Aorta (tissue), 5 donors: ENCODE measurements around the gene XPO5. TPM values are rescaled to one million over a fixed set of nuclear protein-coding genes. Genes with fewer than 3 reads are reported as not detected.

Experiments used
- ATAC-seq: fragments of 200-7000 bp; cut with Tn5 transposase; one replicate; pipeline ENCODE4 v1.9.1; 2022; ENCODE audit warnings: moderate library complexity; ENCODE audit not compliant: low FRiP score
- DNase-seq, 2 donors: peaks; one replicate each; pipeline ENCODE4 v3.0.0-alpha.2; 2020
- H3K27ac ChIP-seq, 2 donors: one replicate each; pipeline ENCODE4 v1.5.1; 2013; ENCODE audit warnings: low read length in 2 of 2, mild to moderate bottlenecking in 2 of 2, moderate library complexity in 2 of 2, control low read depth in 1 of 2, inconsistent platforms in 1 of 2, low read depth in 1 of 2
- H3K27me3 ChIP-seq, 2 donors: one replicate each; pipeline ENCODE4 v1.6.1; 2013; ENCODE audit warnings: control low read depth in 1 of 2, low read length in 1 of 2, mild to moderate bottlenecking in 1 of 2, moderate library complexity in 1 of 2; ENCODE audit not compliant: insufficient read depth in 2 of 2, control insufficient read depth in 1 of 2
- H3K36me3 ChIP-seq, 2 donors: one replicate each; pipeline ENCODE4 v1.6.1; 2013; ENCODE audit warnings: control low read depth in 1 of 2, low read length in 1 of 2, mild to moderate bottlenecking in 1 of 2; ENCODE audit not compliant: insufficient read depth in 2 of 2, control insufficient read depth in 1 of 2
- H3K4me1 ChIP-seq, 2 donors: one replicate each; pipeline ENCODE4 v1.6.1; 2013; ENCODE audit warnings: low read length in 2 of 2, control low read depth in 1 of 2, mild to moderate bottlenecking in 1 of 2, moderate library complexity in 1 of 2; ENCODE audit not compliant: insufficient read depth in 2 of 2, control insufficient read depth in 1 of 2
- H3K4me3 ChIP-seq, 2 donors: one replicate each; pipeline ENCODE4 v1.5.1; 2013; ENCODE audit warnings: low read length in 2 of 2, control low read depth in 1 of 2, mild to moderate bottlenecking in 1 of 2
- H3K9me3 ChIP-seq: one replicate; pipeline ENCODE4 v1.6.1; 2013; ENCODE audit warnings: mild to moderate bottlenecking, low read length; ENCODE audit not compliant: control insufficient read depth
- WGBS, 2 donors: extraction: QIAGEN DNeasy Blood & Tissue Kit; methylation state at CpG; one replicate each; pipeline ENCODE4 v1.1.7; 2013; 5-methylcytosine and 5-hydroxymethylcytosine counted together
- intact Hi-C, 2 donors: fragments of 100-400 bp; cut with DNase I; formaldehyde crosslinking; loops; one replicate each; pipeline versions ENCODE4 v1.14.2 to v1.15.0; 2022
- polyA plus RNA-seq, 2 donors: library from polyadenylated mRNA; stranded (reverse); fragments of 200-250 nt; gene quantifications; one replicate each; pipeline ENCODE4 v1.2.3, GENCODE V29; 2013
- total RNA-seq, 2 donors: library from RNA; stranded (reverse); fragmentation: NEBNext Ultra II Directional; extraction: Animal tissue kit (Norgen Biotek cat#: 25700); gene quantifications; one replicate each; pipeline ENCODE4 v1.2.1, GENCODE V29; 2021
- donor health status: healthy with polysubstance abuse.
- donor health status: Bipolar disorder and iron deficiency.
- donor health status: DM: no; HTN: no; CAD: no.
- donor health status: DM: no; HTN: no; CAD: no.
- donor health status: DM: yes; HTN: yes; CAD: no.

The XPO5 gene
- total and polyA plus RNA-seq, 4 donors: 2.6 to 30.6 (median 16.7) TPM

- Histone ChIP-seq H3K4me3 (no peak overlapping the region), H3K36me3 (peaks cover 0 to 3% of the 10 kb centered on the region in 2 donors), H3K27me3 (no peaks in the 10 kb centered on the region), H3K9me3 (no peaks in the 10 kb centered on the region), H3K27ac (no peak overlapping the region), H3K4me1 (no peaks in the 10 kb centered on the region)
- DNase-seq (no peak), ATAC-seq (no peak)
- intact Hi-C loops: no loop called here
- WGBS, 2 donors: 63 to 72% methylated on average over 4 of the region's 4 CpGs
Observed at GRCh38 chr6:43488667-43489276, 87.1 kb downstream of the XPO5 start.

DNA sequence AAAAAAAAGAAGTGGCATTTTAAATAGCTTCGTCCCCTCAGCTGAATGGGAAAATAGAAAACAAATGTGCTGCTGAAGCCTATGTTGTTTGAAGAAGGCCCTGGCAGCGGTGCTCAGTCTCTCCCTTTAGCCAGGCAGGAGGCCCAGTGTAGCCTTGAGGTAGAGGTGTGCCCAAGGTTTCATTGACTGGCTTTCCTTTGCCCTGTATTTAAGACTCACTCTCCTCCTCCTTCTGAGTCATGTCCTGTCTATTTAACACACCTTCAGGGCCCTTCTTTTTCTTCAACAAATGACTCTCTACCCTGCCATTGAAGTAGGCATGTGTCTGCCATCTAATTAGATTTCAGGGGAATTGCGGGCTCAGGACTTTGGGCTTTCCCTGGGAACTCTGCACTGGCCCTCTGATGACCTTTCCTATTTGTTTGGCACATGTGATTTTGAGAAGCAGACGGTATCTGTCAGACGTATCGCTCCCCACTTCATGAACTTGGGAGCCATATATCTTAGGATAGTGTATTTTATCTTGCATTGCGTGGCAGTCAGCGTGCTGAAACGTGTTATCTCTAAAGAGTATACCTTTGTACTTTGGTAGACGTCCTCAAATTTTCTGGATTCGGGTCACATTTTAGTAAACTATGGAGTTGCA is 94.1 kb downstream of the XPO5 start:
- intact Hi-C loops: no loop called here
- Histone ChIP-seq H3K4me1 (peaks cover 0 to 5% of the 10 kb centered on the region in 2 donors), H3K27ac (no peak overlapping the region), H3K27me3 (no peaks in the 10 kb centered on the region), H3K9me3 (no peaks in the 10 kb centered on the region), H3K4me3 (no peak overlapping the region), H3K36me3 (peaks cover 0 to 3% of the 10 kb centered on the region in 2 donors)
- DNase-seq (no peak), ATAC-seq (no peak)
- WGBS, 2 donors: 87 to 89% methylated on average over 11 of the region's 11 CpGs

DNA sequence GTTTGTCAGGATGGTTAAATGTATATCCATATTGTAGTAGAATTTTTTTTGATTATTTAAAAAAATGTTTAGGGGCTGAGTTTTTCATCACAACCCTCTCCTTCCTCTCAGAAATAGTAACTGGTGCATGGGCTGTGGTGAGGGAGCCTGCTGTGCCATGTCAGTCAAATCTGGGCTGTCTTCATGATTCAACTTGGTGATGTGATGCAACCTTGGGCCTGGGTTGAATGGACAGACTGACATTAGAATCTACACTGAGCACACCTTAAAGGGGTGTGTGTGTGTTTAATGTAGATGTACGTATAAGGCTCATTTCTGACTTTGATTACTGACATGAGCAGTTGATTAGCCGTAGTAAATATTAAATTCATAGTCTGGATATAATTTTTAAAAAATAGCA is 94.8 kb downstream of the XPO5 start:
- H3K4me1 ChIP-seq: peaks cover 0 to 5% of the 10 kb centered on the region in 2 donors
- WGBS, 2 donors: 79 to 89% methylated on average over 2 of the region's 2 CpGs

GRCh38 chr6:43478008-43478372 is 97.8 kb downstream of the XPO5 start:
- ATAC-seq (no peak), DNase-seq (no peak)
- Histone ChIP-seq H3K4me3 (peak overlapping the region; percentile 72 to 92), H3K9me3 (no peaks in the 10 kb centered on the region), H3K27ac (peak overlapping the region in 1 of 2 donors; percentile 42), H3K4me1 (peaks cover 0 to 5% of the 10 kb centered on the region in 2 donors), H3K27me3 (no peaks in the 10 kb centered on the region), H3K36me3 (no peaks in the 10 kb centered on the region)
- WGBS, 2 donors: 14 to 18% methylated on average over 3 of the region's 3 CpGs
- intact Hi-C loops: loop anchor here in 1 of 2 donors (2.0 kb wide), 1 partner anchor 15 kb away; no protein-coding TSS in a partner anchor

More for the DNA sequence above, 94.8 kb downstream of the XPO5 start:
- no peaks in the 10 kb centered on the region for H3K27me3 ChIP-seq
- ATAC-seq (no peak), DNase-seq (no peak)
- intact Hi-C loops: no loop called here
- no peaks in the 10 kb centered on the region for H3K9me3 ChIP-seq
- no peak overlapping the region for H3K4me3 ChIP-seq
- H3K27ac ChIP-seq: no peak overlapping the region
- H3K36me3 ChIP-seq: peaks cover 0 to 3% of the 10 kb centered on the region in 2 donors

GRCh38 chr6:43477235-43478007 is 98.4 kb downstream of the XPO5 start, which contains the start of gene TJAP1:
TJAP1 (plus strand) TSS chr6:43477570; CDS start chr6:43499002, 21,432 bp downstream.
- Histone ChIP-seq H3K36me3 (no peaks in the 10 kb centered on the region), H3K27me3 (no peaks in the 10 kb centered on the region), H3K27ac (peak within 1 kb of the TSS in 1 of 2 donors; percentile 42), H3K4me1 (peaks cover 0 to 5% of the 10 kb centered on the region in 2 donors), H3K9me3 (no peaks in the 10 kb centered on the region), H3K4me3 (peak within 1 kb of the TSS; percentile 72 to 92)
- 1% methylated on average over 34 of the region's 34 CpGs for WGBS, 2 donors
- DNase-seq: peak; percentile 95 to 99
- intact Hi-C loops: loop anchor here in 1 of 2 donors (2.0 kb wide), 1 partner anchor 15 kb away; no protein-coding TSS in a partner anchor
- ATAC-seq: peak; percentile 99

DNA sequence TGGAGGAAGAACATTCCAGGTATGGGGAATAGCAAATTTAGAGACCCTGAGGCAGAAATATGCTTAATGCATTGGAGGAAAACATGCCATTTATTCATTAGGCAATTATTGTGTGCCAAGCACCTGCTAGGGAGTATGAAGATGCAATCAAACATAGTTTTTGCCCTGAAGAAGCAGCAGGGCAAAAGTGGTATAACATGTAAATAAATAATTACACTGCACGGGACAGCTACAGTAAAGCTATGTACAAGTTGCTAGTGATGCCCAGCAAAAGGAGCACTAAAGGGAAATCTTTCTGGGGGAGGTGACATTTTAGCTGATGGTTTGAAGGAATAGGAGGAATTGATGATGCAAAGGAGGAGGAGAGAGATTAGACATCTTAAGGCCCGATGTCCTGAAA is 99.1 kb downstream of the XPO5 start:
- intact Hi-C loops: no loop called here
- WGBS, 2 donors: 36% methylated on average over 2 of the region's 2 CpGs
- Histone ChIP-seq H3K27me3 (no peaks in the 10 kb centered on the region), H3K4me3 (peak overlapping the region in 1 of 2 donors; percentile 92), H3K27ac (no peak overlapping the region), H3K9me3 (no peaks in the 10 kb centered on the region), H3K4me1 (peaks cover 0 to 5% of the 10 kb centered on the region in 2 donors), H3K36me3 (no peaks in the 10 kb centered on the region)
- no peak for DNase-seq
- no peak for ATAC-seq

GRCh38 chr6:43475516-43475915 is 100.3 kb downstream of the XPO5 start:
- Histone ChIP-seq H3K4me3 (no peak overlapping the region), H3K27me3 (no peaks in the 10 kb centered on the region), H3K9me3 (no peaks in the 10 kb centered on the region), H3K36me3 (no peaks in the 10 kb centered on the region), H3K4me1 (peaks cover 0 to 5% of the 10 kb centered on the region in 2 donors), H3K27ac (no peak overlapping the region)
- WGBS, 2 donors: 63 to 66% methylated on average over 6 of the region's 6 CpGs
- intact Hi-C loops: no loop called here
- DNase-seq (no peak), ATAC-seq (no peak)

DNA sequence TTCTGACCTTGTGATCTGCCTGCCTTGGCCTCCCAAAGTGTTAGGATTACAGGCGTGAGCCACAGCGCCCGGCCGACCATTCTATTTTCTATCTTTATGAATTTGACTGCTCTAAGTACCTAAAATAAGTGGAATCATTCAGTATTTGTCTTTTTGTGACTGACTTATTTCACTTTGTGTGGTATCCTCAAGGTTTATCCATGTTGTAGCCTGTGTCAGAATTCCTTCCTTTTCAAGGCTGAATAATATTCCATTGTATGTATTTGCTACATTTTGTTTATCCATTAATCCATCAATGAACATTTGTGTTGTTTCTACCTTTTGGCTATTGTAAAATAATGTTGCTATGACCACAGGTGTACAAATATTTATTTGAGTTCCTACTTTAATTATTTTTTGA is 103.3 kb downstream of the XPO5 start:
- no peaks in the 10 kb centered on the region for H3K27me3 ChIP-seq
- no peaks in the 10 kb centered on the region for H3K36me3 ChIP-seq
- no peaks in the 10 kb centered on the region for H3K4me1 ChIP-seq
- ATAC-seq (no peak), DNase-seq (no peak)
- WGBS, 2 donors: 94 to 98% methylated on average over 4 of the region's 4 CpGs
- intact Hi-C loops: no loop called here
- no peak overlapping the region for H3K4me3 ChIP-seq
- H3K9me3 ChIP-seq: no peaks in the 10 kb centered on the region
- no peak overlapping the region for H3K27ac ChIP-seq
